K562 (cell line): Measurements from ENCODE around the gene TLE6. TPM values are rescaled to one million over a fixed set of nuclear protein-coding genes. Genes with fewer than 3 reads are reported as not detected.

ENCODE experiments used
- ARID4B ChIP-seq: sonication (generic); formaldehyde crosslinking; IDR thresholded peaks from 2 replicates; pipeline ENCODE4 v1.8.0; 2022; ENCODE audit warnings: mild to moderate bottlenecking, missing genetic modification reagents
- E2F5 ChIP-seq: sonication (generic); formaldehyde crosslinking; IDR thresholded peaks from 2 replicates; pipeline ENCODE4 v1.8.0; 2022; ENCODE audit warnings: mild to moderate bottlenecking, missing genetic modification reagents
- HDAC1 ChIP-seq, 2 experiments: fragments of 450-650 bp; IDR thresholded peaks; 2 replicates each; pipeline ENCODE4 v1.6.1; 2016 to 2017; ENCODE audit warnings: inconsistent platforms in 1 of 2, mild to moderate bottlenecking in 1 of 2, moderate library complexity in 1 of 2
- HDAC3 ChIP-seq: fragments of 450-650 bp; IDR thresholded peaks from 2 replicates; pipeline ENCODE4 v1.6.1; 2018; ENCODE audit warnings: borderline replicate concordance, mild to moderate bottlenecking, moderate library complexity; ENCODE audit not compliant: partially characterized antibody
- MEIS2 ChIP-seq: fragments of 450-650 bp; IDR thresholded peaks from 2 replicates; pipeline ENCODE4 v1.6.1; 2014; ENCODE audit warnings: mild to moderate bottlenecking; ENCODE audit not compliant: partially characterized antibody
- SREBF1 ChIP-seq: fragments of 150-350 bp; IDR thresholded peaks from 2 replicates; pipeline ENCODE4 v1.6.1; 2014; ENCODE audit warnings: antibody characterized with exemption, low read depth, low read length, borderline replicate concordance
- XRCC5 ChIP-seq: fragments of 200-400 bp; formaldehyde crosslinking; IDR thresholded peaks from 2 replicates; pipeline ENCODE4 v1.6.1; 2017; ENCODE audit warnings: low read depth, mild to moderate bottlenecking, low read length
- polyA plus RNA-seq, 8 experiments: library from polyadenylated mRNA; depleted of rRNA in 4 of 8; stranded (reverse) in 5 of 8; unstranded in 3 of 8; fragments of >200 nt; fragmentation: Nextera tagmentation in 2 of 8; fragmentation: Illumina TruSeq in 1 of 8; extraction: Ambion mirVana in 2 of 8; extraction: Trizol in 1 of 8; gene quantifications; 2 replicates each; pipeline versions ENCODE4 v1.2.1 to v1.2.3, GENCODE V29; 2011 to 2014; ENCODE audit warnings: inconsistent platforms in 1 of 8, missing spikeins in 1 of 8
- total RNA-seq, 7 experiments: library from RNA; depleted of rRNA in 6 of 7; stranded (reverse); fragments of >200 nt in 6 of 7; fragmentation: Illumina TruSeq in 2 of 7; extraction: Trizol in 2 of 7; gene quantifications; 2 replicates each; pipeline versions ENCODE4 v1.2.1 to v1.2.3, GENCODE V29; 2011 to 2021; ENCODE audit warnings: low replicate concordance in 1 of 7

The TLE6 gene
- total and polyA plus RNA-seq, 9 of the 15 experiments (the other 6 are each of a cell fraction or from before 2014, with no cell fraction given), result 1.1 to 6.1 (median 2.5) TPM

- peak; percentile 21; the same call in 1 of the 2 replicates for TF ChIP-seq XRCC5
- no peak for TF ChIP-seq HDAC3
- no peak for TF ChIP-seq ARID4B (CRISPR knock-in tag)
- TF ChIP-seq SREBF1, result no peak
- no peak for TF ChIP-seq E2F5 (CRISPR knock-in tag)
- no peak for TF ChIP-seq HDAC1 (IDR thresholded peaks at IDR 0.05)
- TF ChIP-seq MEIS2, result peak; percentile 43
Measured at GRCh38 chr19:3012621-3013262, 35.4 kb downstream of the TLE6 start (continued).
